OCI-LY7 (cell line): Measurements from ENCODE around the gene ENDOV.

ENCODE experiments used
- CTCF ChIP-seq: fragments of 200-600 bp; sonication (generic); conservative IDR thresholded peaks from 2 replicates; pipeline ENCODE4 v1.5.1; 2014; ENCODE audit warnings: mild to moderate bottlenecking, antibody characterized with exemption, low read length, moderate library complexity, mixed read lengths
- EZH2phosphoT487 ChIP-seq: fragments of 200-600 bp; sonication (generic); IDR thresholded peaks from 2 replicates; pipeline ENCODE4 v1.6.1; 2018; ENCODE audit warnings: low read depth, borderline replicate concordance, mild to moderate bottlenecking, mixed run types, antibody characterized with exemption, low read length, moderate library complexity, mixed read lengths

GRCh38 chr17:80458016-80458415, 43.0 kb downstream of the ENDOV start:
- TF ChIP-seq CTCF, result no peak
- no peak for TF ChIP-seq EZH2phosphoT487
